HCT116 (cell line): Measurements from ENCODE around the gene CLCN5.

Source experiments
- CTCF ChIP-seq, 3 experiments: fragments of 200-600 bp in 1 of 3; sonication (generic) in 1 of 3; IDR thresholded peaks in 2 of 3; conservative IDR thresholded peaks in 1 of 3; 2 replicates each; pipeline ENCODE4 v1.5.1; 2012 to 2017; ENCODE audit warnings: low read depth in 2 of 3, low read length in 2 of 3, antibody characterized with exemption in 1 of 3, borderline replicate concordance in 1 of 3, control low read depth in 1 of 3, mild to moderate bottlenecking in 1 of 3, mixed read lengths in 1 of 3, mixed run types in 1 of 3, moderate library complexity in 1 of 3; ENCODE audit not compliant: insufficient read depth in 1 of 3
- EZH2 ChIP-seq: fragments of 200-600 bp; sonication (generic); IDR thresholded peaks from 2 replicates; pipeline ENCODE4 v1.6.1; 2017; ENCODE audit warnings: antibody characterized with exemption, mixed run types
- POLR2A ChIP-seq: IDR thresholded peaks from 2 replicates; pipeline ENCODE4 v1.7.0; 2011; ENCODE audit warnings: borderline replicate concordance; ENCODE audit not compliant: insufficient read depth, insufficient read length; ENCODE audit errors: extremely low read depth
- POLR2AphosphoS5 ChIP-seq: IDR thresholded peaks from 2 replicates; pipeline ENCODE4 v1.6.1; 2011; ENCODE audit warnings: mild to moderate bottlenecking, low read depth, low read length, moderate library complexity
- REST ChIP-seq: IDR thresholded peaks from 2 replicates; pipeline ENCODE4 v1.6.1; 2012; ENCODE audit warnings: low read depth
- SRF ChIP-seq: IDR thresholded peaks from 2 replicates; pipeline ENCODE4 v1.6.1; 2012; ENCODE audit warnings: low read depth
- ZBTB33 ChIP-seq: IDR thresholded peaks from 2 replicates; pipeline ENCODE4 v1.6.1; 2011; ENCODE audit warnings: mild to moderate bottlenecking, low read length, moderate library complexity; ENCODE audit not compliant: insufficient replicate concordance; ENCODE audit errors: extremely low read depth

GRCh38 chrX:49947781-49948180, 25.4 kb downstream of the CLCN5 start:
- no peak for TF ChIP-seq EZH2
- TF ChIP-seq POLR2A: no peak
- TF ChIP-seq CTCF (IDR thresholded peaks at IDR 0.05 in 2 of 3, conservative IDR thresholded peaks at IDR 0.05 in 1 of 3; ENCODE audit: borderline replicate concordance in 1 of 3, insufficient read depth in 1 of 3, low read depth in 2 of 3, low read length in 2 of 3): no peak
- no peak for TF ChIP-seq POLR2AphosphoS5
- TF ChIP-seq SRF: no peak
- no peak for TF ChIP-seq ZBTB33
- no peak for TF ChIP-seq REST
